ENCODE results near the gene PSME4.
"Not testable (repeated sequence)": the region's sequence is repeated elsewhere in the genome, so short reads cannot be mapped to it uniquely, and the experiment has no call there.

The PSME4 gene

DNA sequence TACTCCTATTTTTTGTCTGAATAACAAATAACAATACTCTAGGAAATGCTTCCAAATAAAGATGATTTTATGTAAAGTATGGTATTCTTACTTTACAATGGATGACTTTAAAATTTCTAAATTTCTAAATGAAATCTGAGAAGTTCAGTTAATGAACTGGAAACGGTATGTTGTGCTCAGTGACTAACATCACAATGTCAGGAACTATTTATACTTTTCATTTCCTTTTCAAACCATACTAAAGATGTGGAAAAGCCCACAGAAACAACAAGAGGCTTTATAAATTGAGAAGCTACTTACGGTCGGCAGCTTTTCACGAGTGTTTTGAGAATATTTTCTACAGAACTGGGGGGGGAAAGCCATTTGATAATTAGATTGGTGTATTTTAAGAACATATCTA lies 31.1 kb downstream of the PSME4 start:
- no peak overlapping the region for H4K8ac ChIP-seq (ENCODE audit: low read depth, low read length)
- no peak overlapping the region for H4K91ac ChIP-seq (ENCODE audit: low read depth, low read length)
- H3K79me2 ChIP-seq (ENCODE audit: control insufficient read depth, insufficient read depth, low read length, poor library complexity) = no peaks in the 10 kb centered on the region
- no peak overlapping the region for H3K4me2 ChIP-seq (ENCODE audit: low read length)
- H3K9ac ChIP-seq (ENCODE audit: low read length) = no peak overlapping the region
- H3K4me3 ChIP-seq (ENCODE audit: low read depth, low read length) = no peak overlapping the region
- WGBS (ENCODE audit: extremely low coverage, insufficient coverage, insufficient read length) = no CpG with 5 or more reads among the region's 4 CpGs
- no peaks in the 10 kb centered on the region for H3K4me1 ChIP-seq (ENCODE audit: control insufficient read depth in 1 of 2, insufficient read depth in 2 of 2, low read length in 2 of 2)
- no peaks in the 10 kb centered on the region for H3K27me3 ChIP-seq (ENCODE audit: insufficient read depth, low read length)
- H3K79me1 ChIP-seq (ENCODE audit: low read length) = no peaks in the 10 kb centered on the region
- H3K14ac ChIP-seq (ENCODE audit: low read length) = no peak overlapping the region
- H3K4ac ChIP-seq (ENCODE audit: low read depth, low read length) = no peak overlapping the region
- no peak overlapping the region for H4K12ac ChIP-seq (ENCODE audit: low read depth, low read length)
- no peak overlapping the region for H2BK120ac ChIP-seq (ENCODE audit: insufficient read depth, low read length, poor library complexity)
- H3K27ac ChIP-seq (ENCODE audit: low read depth, low read length) = no peak overlapping the region
- peaks cover 8 to 11% of the 10 kb centered on the region in 2 experiments for H3K36me3 ChIP-seq (ENCODE audit: control insufficient read depth in 1 of 2, insufficient read depth in 2 of 2, low read length in 2 of 2)
- no peak overlapping the region for H2AK5ac ChIP-seq (ENCODE audit: low read length)
- no peak overlapping the region for H2BK12ac ChIP-seq (ENCODE audit: low read length)
- H2BK5ac ChIP-seq (ENCODE audit: low read depth, low read length, poor library complexity) = no peak overlapping the region
- no peak for DNase-seq
- no peak overlapping the region for H3K23ac ChIP-seq (ENCODE audit: low read length)
- no peak overlapping the region for H2AFZ ChIP-seq (ENCODE audit: insufficient read depth, low read length, poor library complexity)
- no peak overlapping the region for H3K18ac ChIP-seq (ENCODE audit: low read length)
- H3K9me3 ChIP-seq (ENCODE audit: insufficient read depth, low read depth, low read length) = no peaks in the 10 kb centered on the region

DNA sequence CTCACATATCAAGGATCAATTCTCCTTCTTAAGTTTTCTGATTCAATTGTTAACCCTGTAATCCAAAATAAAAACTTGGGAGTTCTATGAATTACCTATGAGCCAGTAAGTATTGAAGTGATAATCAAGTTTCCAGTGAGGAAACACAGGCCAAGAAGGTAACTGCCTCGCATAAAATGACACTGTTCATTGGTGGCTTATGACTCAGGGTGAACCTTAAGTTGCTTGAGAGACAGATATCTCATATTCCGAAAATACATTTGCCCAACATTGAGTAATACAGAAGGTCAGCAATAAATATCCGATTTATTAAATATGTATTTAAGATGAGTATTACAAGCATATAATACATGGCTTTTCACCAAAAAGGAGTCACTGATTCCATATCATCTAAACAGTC lies 31.9 kb downstream of the PSME4 start:
- H3K27me3 ChIP-seq (ENCODE audit: insufficient read depth, low read length) = no peaks in the 10 kb centered on the region

DNA sequence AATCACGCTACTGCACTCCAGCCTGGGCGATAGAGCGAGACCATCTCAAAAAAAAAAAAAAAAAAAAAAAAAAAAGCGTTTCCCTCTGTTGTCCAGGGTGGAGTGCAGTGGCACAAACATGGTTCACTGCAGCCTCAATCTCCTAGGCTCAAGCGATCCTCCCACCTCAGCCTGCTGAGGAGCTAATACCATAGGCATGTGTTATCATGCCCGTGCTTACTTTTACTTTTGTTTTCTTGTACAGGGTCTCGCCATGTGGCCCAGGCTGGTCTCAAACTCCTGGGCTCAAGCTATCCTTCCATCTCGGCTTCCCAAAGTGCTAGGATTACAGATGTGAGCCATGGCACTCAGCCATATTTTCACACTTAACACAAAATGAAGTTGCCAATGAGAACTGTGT lies 37.5 kb downstream of the PSME4 start:
- H3K79me2 ChIP-seq (ENCODE audit: control insufficient read depth, insufficient read depth, low read length, poor library complexity) = no peaks in the 10 kb centered on the region
- H2BK12ac ChIP-seq (ENCODE audit: low read length) = no peak overlapping the region
- H3K27me3 ChIP-seq (ENCODE audit: insufficient read depth, low read length) = no peaks in the 10 kb centered on the region
- no peak overlapping the region for H2BK5ac ChIP-seq (ENCODE audit: low read depth, low read length, poor library complexity)
- H4K8ac ChIP-seq (ENCODE audit: low read depth, low read length) = no peak overlapping the region
- H3K4me1 ChIP-seq (ENCODE audit: control insufficient read depth in 1 of 2, insufficient read depth in 2 of 2, low read length in 2 of 2) = no peaks in the 10 kb centered on the region
- H3K14ac ChIP-seq (ENCODE audit: low read length) = no peak overlapping the region
- no peak overlapping the region for H2AK5ac ChIP-seq (ENCODE audit: low read length)
- H3K4me2 ChIP-seq (ENCODE audit: low read length) = no peak overlapping the region
- H3K9me3 ChIP-seq (ENCODE audit: insufficient read depth, low read depth, low read length) = no peaks in the 10 kb centered on the region
- H3K79me1 ChIP-seq (ENCODE audit: low read length) = no peaks in the 10 kb centered on the region
- no peak overlapping the region for H3K23ac ChIP-seq (ENCODE audit: low read length)
- no peak overlapping the region for H3K18ac ChIP-seq (ENCODE audit: low read length)
- H2BK120ac ChIP-seq (ENCODE audit: insufficient read depth, low read length, poor library complexity) = no peak overlapping the region
- no peak overlapping the region for H3K4me3 ChIP-seq (ENCODE audit: low read depth, low read length)
- H3K27ac ChIP-seq (ENCODE audit: low read depth, low read length) = no peak overlapping the region
- H2AFZ ChIP-seq (ENCODE audit: insufficient read depth, low read length, poor library complexity) = no peak overlapping the region
- peak in 1 of 2 donors; percentile 1 for DNase-seq
- H4K12ac ChIP-seq (ENCODE audit: low read depth, low read length) = no peak overlapping the region
- H4K91ac ChIP-seq (ENCODE audit: low read depth, low read length) = no peak overlapping the region
- no CpG with 5 or more reads among the region's 8 CpGs for WGBS (ENCODE audit: extremely low coverage, insufficient coverage, insufficient read length)
- peaks cover 24 to 28% of the 10 kb centered on the region in 2 experiments for H3K36me3 ChIP-seq (ENCODE audit: control insufficient read depth in 1 of 2, insufficient read depth in 2 of 2, low read length in 2 of 2)
- no peak overlapping the region for H3K4ac ChIP-seq (ENCODE audit: low read depth, low read length)
- no peak overlapping the region for H3K9ac ChIP-seq (ENCODE audit: low read length)

More for the DNA sequence above, 31.9 kb downstream of the PSME4 start:
- no CpG with 5 or more reads among the region's 3 CpGs for WGBS (ENCODE audit: extremely low coverage, insufficient coverage, insufficient read length)
- no peaks in the 10 kb centered on the region for H3K9me3 ChIP-seq (ENCODE audit: insufficient read depth, low read depth, low read length)
- H2BK12ac ChIP-seq (ENCODE audit: low read length) = no peak overlapping the region
- no peak overlapping the region for H3K4me3 ChIP-seq (ENCODE audit: low read depth, low read length)
- no peak for DNase-seq
- H2AFZ ChIP-seq (ENCODE audit: insufficient read depth, low read length, poor library complexity) = no peak overlapping the region
- H3K4me1 ChIP-seq (ENCODE audit: control insufficient read depth in 1 of 2, insufficient read depth in 2 of 2, low read length in 2 of 2) = no peaks in the 10 kb centered on the region
- H4K8ac ChIP-seq (ENCODE audit: low read depth, low read length) = no peak overlapping the region
- H3K14ac ChIP-seq (ENCODE audit: low read length) = no peak overlapping the region
- H4K91ac ChIP-seq (ENCODE audit: low read depth, low read length) = no peak overlapping the region
- no peak overlapping the region for H3K18ac ChIP-seq (ENCODE audit: low read length)
- H3K4ac ChIP-seq (ENCODE audit: low read depth, low read length) = no peak overlapping the region
- no peak overlapping the region for H2BK5ac ChIP-seq (ENCODE audit: low read depth, low read length, poor library complexity)
- H3K4me2 ChIP-seq (ENCODE audit: low read length) = no peak overlapping the region
- no peaks in the 10 kb centered on the region for H3K79me1 ChIP-seq (ENCODE audit: low read length)
- peaks cover 8 to 11% of the 10 kb centered on the region in 2 experiments for H3K36me3 ChIP-seq (ENCODE audit: control insufficient read depth in 1 of 2, insufficient read depth in 2 of 2, low read length in 2 of 2)
- H3K9ac ChIP-seq (ENCODE audit: low read length) = no peak overlapping the region
- no peak overlapping the region for H2AK5ac ChIP-seq (ENCODE audit: low read length)
- H3K23ac ChIP-seq (ENCODE audit: low read length) = no peak overlapping the region
- no peaks in the 10 kb centered on the region for H3K79me2 ChIP-seq (ENCODE audit: control insufficient read depth, insufficient read depth, low read length, poor library complexity)
- H4K12ac ChIP-seq (ENCODE audit: low read depth, low read length) = no peak overlapping the region
- H3K27ac ChIP-seq (ENCODE audit: low read depth, low read length) = no peak overlapping the region
- no peak overlapping the region for H2BK120ac ChIP-seq (ENCODE audit: insufficient read depth, low read length, poor library complexity)

DNA sequence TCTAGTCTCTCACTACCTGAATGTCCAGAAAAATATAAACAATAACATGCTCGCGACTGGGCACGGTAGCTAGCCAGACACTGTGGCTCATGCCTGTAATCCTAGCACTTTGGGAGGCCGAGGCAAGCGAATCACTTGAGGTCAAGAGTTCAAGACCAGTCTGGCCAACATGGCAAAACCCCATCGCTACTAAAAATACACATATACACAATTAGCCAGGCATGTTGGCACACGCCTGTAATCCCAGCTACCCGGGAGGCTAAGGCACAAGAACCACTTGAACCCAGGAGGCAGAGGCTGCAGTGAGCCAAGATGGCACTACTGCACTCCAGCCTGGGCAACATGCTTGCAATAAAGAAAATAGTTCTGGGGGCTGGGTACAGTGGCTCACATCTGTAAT lies 44.5 kb downstream of the PSME4 start:
- not testable (repeated sequence) for H3K27ac ChIP-seq (ENCODE audit: low read depth, low read length); H3K4me3 ChIP-seq (ENCODE audit: low read depth, low read length); DNase-seq; H3K18ac ChIP-seq (ENCODE audit: low read length); H2AFZ ChIP-seq (ENCODE audit: insufficient read depth, low read length, poor library complexity); H3K79me1 ChIP-seq (ENCODE audit: low read length); H3K23ac ChIP-seq (ENCODE audit: low read length); H4K12ac ChIP-seq (ENCODE audit: low read depth, low read length); H4K8ac ChIP-seq (ENCODE audit: low read depth, low read length); H2AK5ac ChIP-seq (ENCODE audit: low read length); H3K4me2 ChIP-seq (ENCODE audit: low read length); H3K14ac ChIP-seq (ENCODE audit: low read length); H3K4me1 ChIP-seq (ENCODE audit: control insufficient read depth in 1 of 2, insufficient read depth in 2 of 2, low read length in 2 of 2); H3K27me3 ChIP-seq (ENCODE audit: insufficient read depth, low read length); H4K91ac ChIP-seq (ENCODE audit: low read depth, low read length); H3K9me3 ChIP-seq (ENCODE audit: insufficient read depth, low read depth, low read length); H2BK5ac ChIP-seq (ENCODE audit: low read depth, low read length, poor library complexity); H2BK120ac ChIP-seq (ENCODE audit: insufficient read depth, low read length, poor library complexity); H2BK12ac ChIP-seq (ENCODE audit: low read length); H3K79me2 ChIP-seq (ENCODE audit: control insufficient read depth, insufficient read depth, low read length, poor library complexity); H3K9ac ChIP-seq (ENCODE audit: low read length); H3K4ac ChIP-seq (ENCODE audit: low read depth, low read length)
- WGBS (ENCODE audit: extremely low coverage, insufficient coverage, insufficient read length) = no CpG with 5 or more reads among the region's 8 CpGs
- H3K36me3 ChIP-seq (ENCODE audit: control insufficient read depth in 1 of 2, insufficient read depth in 2 of 2, low read length in 2 of 2) = peaks cover 28 to 29% of the 10 kb centered on the region in 2 experiments
